Activated CD4-positive, alpha-beta memory T cell treated with anti-CD3 and anti-CD28 coated beads for 36 hours (primary cell): ENCODE measurements around the gene CTAG1B. TPM values are rescaled to one million over a fixed set of nuclear protein-coding genes. Genes with fewer than 3 reads are reported as not detected.
"Not testable (repeated sequence)": the region's sequence is repeated elsewhere in the genome, so short reads cannot be mapped to it uniquely, and the experiment has no call there.

ENCODE experiments used
- CTCF ChIA-PET: fragments of 350-600 bp; sonication (Branson Sonifier 250); formaldehyde crosslinking; loops from one replicate; lab custom pipeline; 2021; ENCODE audit warnings: antibody characterized with exemption, inconsistent platforms; lab: Charles Lee
- POLR2A ChIA-PET: fragments of 350-600 bp; sonication (Branson Sonifier 250); formaldehyde crosslinking; loops from one replicate; lab custom pipeline; 2021; ENCODE audit warnings: antibody characterized with exemption; lab: Charles Lee
- DNase-seq: peaks from one replicate; pipeline ENCODE4 v3.0.0-alpha.2; 2020
- H3K27ac Mint-ChIP-seq: one replicate; pipeline ENCODE4 v1.8.0; 2021; ENCODE audit warnings: mixed read lengths
- H3K27me3 Mint-ChIP-seq: one replicate; pipeline ENCODE4 v1.8.0; 2021; ENCODE audit warnings: mixed read lengths
- H3K36me3 Mint-ChIP-seq: one replicate; pipeline ENCODE4 v1.8.0; 2021; ENCODE audit warnings: mixed read lengths
- H3K4me1 Mint-ChIP-seq: one replicate; pipeline ENCODE4 v1.8.0; 2021; ENCODE audit warnings: low read depth, mixed read lengths
- H3K4me3 Mint-ChIP-seq: one replicate; pipeline ENCODE4 v1.8.0; 2021; ENCODE audit warnings: mild to moderate bottlenecking, mixed read lengths
- H3K9me3 Mint-ChIP-seq: one replicate; pipeline ENCODE4 v1.8.0; 2021; ENCODE audit warnings: mixed read lengths
- intact Hi-C: fragments of 100-400 bp; cut with micrococcal nuclease; formaldehyde crosslinking; loops from one replicate; pipeline ENCODE4 v1.15.1; 2023
- total RNA-seq, 2 experiments: library from RNA; stranded (reverse); gene quantifications; one replicate each; pipeline ENCODE4 v1.2.3, GENCODE V29; 2021

CTAG1B gene
- total RNA-seq, 2 experiments from 2014 or later = not detected

DNA sequence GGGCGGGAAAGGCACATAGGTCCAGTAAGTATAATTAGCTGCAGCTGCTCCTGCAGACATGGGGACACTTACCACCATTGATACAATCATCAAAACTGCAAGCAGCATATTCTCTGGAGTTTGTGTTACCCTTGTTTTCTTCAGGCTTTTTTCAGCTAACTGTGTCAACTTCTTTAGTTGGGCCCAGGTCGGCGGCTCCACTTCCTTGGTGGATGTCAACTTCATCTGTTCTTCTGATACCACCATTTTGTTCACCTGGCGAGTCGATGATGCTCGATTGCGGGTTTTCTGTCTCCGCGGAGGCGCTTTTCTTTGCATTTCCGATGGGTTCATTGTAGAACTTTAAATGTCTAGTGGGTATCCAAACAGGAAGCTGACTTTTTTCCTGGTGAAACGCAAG lies 7.9 kb downstream of the CTAG1B start:
- CTCF ChIA-PET, H3K9me3 Mint-ChIP-seq, H3K27me3 Mint-ChIP-seq: not testable (repeated sequence)

DNA sequence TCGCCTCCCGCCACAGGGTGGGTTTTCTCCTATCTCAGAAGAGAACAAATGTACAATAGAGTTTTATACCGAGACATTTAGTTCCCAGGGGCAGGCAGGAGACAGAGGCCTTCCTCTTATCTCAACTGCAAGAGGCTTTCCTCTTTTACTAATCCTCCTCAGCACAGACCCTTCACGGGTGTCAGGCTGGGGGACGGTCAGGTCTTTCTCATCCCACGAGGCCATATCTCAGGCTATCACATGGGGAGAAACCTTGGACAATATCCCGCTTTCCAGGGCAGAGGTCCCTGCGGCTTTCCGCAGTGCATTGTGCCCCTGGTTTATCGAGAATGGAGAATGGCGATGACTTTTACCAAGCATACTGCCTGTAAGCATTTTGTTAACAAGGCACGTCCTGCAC lies 10.3 kb downstream of the CTAG1B start:
- DNase-seq, H3K27ac Mint-ChIP-seq, CTCF ChIA-PET, intact Hi-C loops, H3K36me3 Mint-ChIP-seq, H3K4me3 Mint-ChIP-seq, POLR2A ChIA-PET, H3K9me3 Mint-ChIP-seq, H3K4me1 Mint-ChIP-seq, H3K27me3 Mint-ChIP-seq: not testable (repeated sequence)

More for the DNA sequence above, 7.9 kb downstream of the CTAG1B start:
- DNase-seq, H3K4me1 Mint-ChIP-seq, intact Hi-C loops, POLR2A ChIA-PET, H3K27ac Mint-ChIP-seq, H3K36me3 Mint-ChIP-seq, H3K4me3 Mint-ChIP-seq: not testable (repeated sequence)

DNA sequence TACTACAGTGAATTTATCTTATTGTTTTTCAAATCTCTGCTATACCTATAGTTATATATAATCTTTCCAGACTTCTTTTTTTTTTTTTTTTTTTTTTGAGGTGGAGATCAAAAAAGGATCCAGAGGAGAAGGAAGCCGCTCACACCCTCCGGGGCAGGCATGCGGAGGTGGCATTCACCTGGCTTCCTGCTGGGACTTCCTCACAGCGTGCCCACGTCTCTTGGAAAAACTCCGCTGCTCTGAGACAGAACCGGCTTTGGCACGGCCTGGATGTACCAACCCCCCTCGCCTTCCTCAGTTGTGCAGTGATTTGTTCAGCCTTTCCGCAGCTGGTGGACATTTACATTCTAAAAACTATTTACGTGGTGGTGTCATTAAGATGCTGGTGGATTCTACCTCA lies 11.1 kb downstream of the CTAG1B start:
- DNase-seq, H3K9me3 Mint-ChIP-seq, H3K27ac Mint-ChIP-seq, CTCF ChIA-PET, H3K4me1 Mint-ChIP-seq, POLR2A ChIA-PET, intact Hi-C loops, H3K36me3 Mint-ChIP-seq, H3K4me3 Mint-ChIP-seq, H3K27me3 Mint-ChIP-seq: not testable (repeated sequence)

DNA sequence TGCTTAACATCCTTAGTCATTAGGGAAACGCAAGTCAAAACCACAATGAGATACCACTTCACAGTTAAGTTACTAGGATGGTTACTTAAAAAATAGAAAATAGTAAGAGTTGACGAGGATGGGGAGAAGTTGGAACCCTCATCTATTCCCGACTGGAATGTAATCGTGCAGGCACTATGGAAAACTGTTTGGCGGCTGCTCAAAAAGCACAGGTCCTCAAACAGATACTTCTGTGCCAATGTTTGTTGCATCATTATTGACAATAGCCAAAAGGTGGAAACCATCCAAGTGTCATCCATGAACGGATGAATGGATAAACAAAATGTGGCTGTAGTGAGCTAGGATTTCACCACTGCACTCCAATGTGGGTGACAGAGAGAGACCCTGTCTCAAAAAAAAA lies 11.7 kb downstream of the CTAG1B start:
- Mint-ChIP-seq H3K9me3 (no peaks in the 10 kb centered on the region), H3K27me3 (no peaks in the 10 kb centered on the region), H3K27ac (no peak overlapping the region), H3K4me3 (no peak overlapping the region), H3K4me1 (peaks cover 6% of the 10 kb centered on the region), H3K36me3 (no peaks in the 10 kb centered on the region)
- ChIA-PET POLR2A (no interaction called here), CTCF (interaction anchor here (1.1 kb wide), 1 partner anchor 16 kb away, joined by 3 read pairs; no protein-coding TSS in a partner anchor)
- no peak for DNase-seq
- intact Hi-C loops = no loop called here

DNA sequence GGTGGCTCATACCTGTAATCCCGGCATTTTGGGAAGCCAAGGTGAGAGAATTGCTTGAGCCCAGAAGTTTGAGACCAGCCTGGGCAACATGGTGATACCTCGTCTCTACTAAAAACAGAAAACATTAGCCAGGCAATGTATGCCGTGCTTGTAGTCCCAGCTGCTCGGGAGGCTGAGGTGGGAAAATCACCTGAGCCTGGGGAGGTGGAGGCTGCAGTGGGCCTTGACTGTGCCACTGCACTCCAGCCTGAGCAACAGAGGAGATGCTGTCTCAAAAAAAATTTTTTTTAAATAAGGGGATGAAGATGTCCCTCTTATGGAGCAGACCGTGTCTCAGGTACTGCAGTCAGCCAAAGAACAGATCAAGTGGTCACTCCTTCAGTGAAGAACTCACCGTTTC lies 13.5 kb downstream of the CTAG1B start:
- H3K4me3 Mint-ChIP-seq = no peak overlapping the region
- CTCF ChIA-PET = no interaction called here
- POLR2A ChIA-PET = no interaction called here
- intact Hi-C loops = no loop called here
- peaks cover 6% of the 10 kb centered on the region for H3K4me1 Mint-ChIP-seq
- no peaks in the 10 kb centered on the region for H3K36me3 Mint-ChIP-seq
- H3K27ac Mint-ChIP-seq = no peak overlapping the region
- no peak for DNase-seq
- no peaks in the 10 kb centered on the region for H3K9me3 Mint-ChIP-seq
- peaks cover 2% of the 10 kb centered on the region for H3K27me3 Mint-ChIP-seq

DNA sequence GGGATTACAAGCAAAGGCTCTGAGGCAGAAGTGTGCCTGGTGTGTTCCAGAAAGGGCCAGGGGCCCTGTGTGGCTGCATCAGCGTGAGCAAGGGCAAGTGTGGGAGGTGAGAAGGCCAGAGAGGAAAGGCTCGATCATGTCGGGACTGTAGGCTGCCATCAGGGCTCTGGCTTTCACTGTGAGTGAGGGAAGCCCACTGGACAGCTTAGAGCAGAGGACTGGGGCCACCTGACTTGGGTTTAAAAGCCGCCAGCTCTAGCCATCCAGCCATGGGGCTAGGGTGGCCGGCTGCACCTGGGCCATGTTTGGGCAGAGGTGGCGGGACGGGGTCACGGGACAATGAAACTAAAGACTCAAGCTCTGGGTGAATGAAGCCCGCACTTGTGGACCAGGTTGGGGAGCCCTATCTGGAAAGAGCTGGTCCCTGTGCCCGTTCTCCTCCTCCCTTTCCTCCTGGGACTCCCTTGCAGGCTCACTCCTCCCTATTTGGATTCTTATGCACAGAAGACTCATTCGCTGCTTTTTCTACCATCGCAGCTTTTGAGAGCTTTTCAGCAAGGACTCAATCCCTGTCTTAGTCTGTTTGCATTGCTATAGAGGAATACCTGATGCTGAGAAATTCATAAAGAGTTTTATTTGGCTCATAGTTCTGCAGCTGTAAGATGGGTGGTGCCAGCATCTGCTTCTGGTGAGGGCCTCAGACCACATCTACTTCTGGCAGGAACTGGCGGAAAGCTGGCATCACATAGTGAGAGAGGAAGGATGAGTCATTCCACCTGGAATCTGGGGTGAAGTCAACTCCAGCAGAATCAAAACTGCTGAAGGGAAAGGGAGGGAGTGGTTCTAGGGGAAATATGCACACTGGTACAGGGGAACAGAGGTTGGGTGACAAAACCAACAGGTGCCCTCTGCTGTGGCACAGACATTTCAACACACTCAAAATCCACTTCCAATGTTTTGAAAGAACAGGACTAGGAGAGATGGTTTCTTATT lies 15.3 kb downstream of the CTAG1B start:
- DNase-seq = no peak
- Mint-ChIP-seq H3K27me3 (peaks cover 2% of the 10 kb centered on the region), H3K36me3 (no peaks in the 10 kb centered on the region), H3K4me3 (no peak overlapping the region), H3K9me3 (no peaks in the 10 kb centered on the region), H3K27ac (no peak overlapping the region), H3K4me1 (peaks cover 9% of the 10 kb centered on the region)
- ChIA-PET CTCF (no interaction called here), POLR2A (no interaction called here)
- intact Hi-C loops = no loop called here

DNA sequence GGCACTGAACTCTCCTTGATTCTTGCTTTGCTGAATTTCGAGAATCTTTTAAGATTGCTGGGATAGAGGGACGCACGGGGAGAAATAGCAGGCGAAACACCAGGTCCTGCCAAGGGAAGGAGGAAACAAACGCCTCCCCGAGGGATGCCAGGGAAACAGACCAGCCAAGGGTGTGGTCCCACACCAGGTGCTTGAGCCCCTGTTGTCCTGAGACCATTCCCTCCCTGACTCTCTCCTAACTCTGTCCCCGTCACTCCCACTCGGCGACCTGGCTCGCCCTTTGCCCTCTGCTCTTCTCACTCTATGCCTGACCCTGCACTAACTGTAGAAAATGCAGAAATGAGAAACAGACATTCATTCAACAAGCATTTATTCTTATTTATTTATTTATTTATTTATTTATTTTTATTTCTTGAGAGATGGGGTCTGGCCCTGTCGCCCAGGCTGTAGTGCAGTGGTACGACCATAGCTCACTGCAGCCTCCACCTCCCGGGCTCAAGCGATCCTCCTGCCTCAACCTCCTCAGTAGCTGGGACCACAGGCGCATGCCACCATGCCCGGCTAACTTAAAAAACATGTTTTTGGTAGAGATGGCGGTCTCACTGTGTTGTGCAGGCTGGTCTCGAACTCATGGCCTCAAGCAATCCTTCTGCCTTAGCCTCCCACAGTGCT lies 16.2 kb downstream of the CTAG1B start:
- H3K9me3 Mint-ChIP-seq = no peaks in the 10 kb centered on the region
- POLR2A ChIA-PET = no interaction called here

DNA sequence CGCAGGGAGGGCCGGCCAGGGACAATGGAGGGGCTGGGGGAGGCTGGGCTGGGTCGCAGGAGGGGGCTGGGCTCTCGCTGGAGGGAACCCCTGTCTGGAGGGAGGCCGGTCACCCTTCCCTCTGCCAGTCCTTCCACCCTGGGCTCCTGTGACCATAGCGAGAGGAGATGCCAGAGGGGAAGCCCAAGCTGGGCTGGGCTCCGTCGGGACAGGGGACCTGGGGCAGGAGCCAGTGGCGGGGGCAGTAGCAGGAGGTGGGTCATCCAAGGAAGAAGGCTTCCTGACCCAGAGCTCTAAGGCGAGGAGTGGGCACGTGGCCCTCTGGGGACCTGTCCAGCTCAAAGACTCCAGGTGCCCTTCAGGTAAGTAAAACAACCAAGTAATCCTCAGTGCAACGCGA lies 16.9 kb downstream of the CTAG1B start:
- Mint-ChIP-seq H3K27ac (no peak overlapping the region), H3K4me3 (no peak overlapping the region), H3K36me3 (no peaks in the 10 kb centered on the region), H3K27me3 (peaks cover 2% of the 10 kb centered on the region), H3K9me3 (no peaks in the 10 kb centered on the region), H3K4me1 (peaks cover 9% of the 10 kb centered on the region)
- DNase-seq = no peak
- intact Hi-C loops = no loop called here
- CTCF ChIA-PET = no interaction called here
- POLR2A ChIA-PET = no interaction called here

More for the DNA sequence above, 16.2 kb downstream of the CTAG1B start:
- Mint-ChIP-seq H3K27me3 (peaks cover 2% of the 10 kb centered on the region), H3K4me1 (peaks cover 9% of the 10 kb centered on the region), H3K4me3 (no peak overlapping the region), H3K36me3 (no peaks in the 10 kb centered on the region), H3K27ac (no peak overlapping the region)
- no peak for DNase-seq
- intact Hi-C loops = no loop called here
- CTCF ChIA-PET = no interaction called here

DNA sequence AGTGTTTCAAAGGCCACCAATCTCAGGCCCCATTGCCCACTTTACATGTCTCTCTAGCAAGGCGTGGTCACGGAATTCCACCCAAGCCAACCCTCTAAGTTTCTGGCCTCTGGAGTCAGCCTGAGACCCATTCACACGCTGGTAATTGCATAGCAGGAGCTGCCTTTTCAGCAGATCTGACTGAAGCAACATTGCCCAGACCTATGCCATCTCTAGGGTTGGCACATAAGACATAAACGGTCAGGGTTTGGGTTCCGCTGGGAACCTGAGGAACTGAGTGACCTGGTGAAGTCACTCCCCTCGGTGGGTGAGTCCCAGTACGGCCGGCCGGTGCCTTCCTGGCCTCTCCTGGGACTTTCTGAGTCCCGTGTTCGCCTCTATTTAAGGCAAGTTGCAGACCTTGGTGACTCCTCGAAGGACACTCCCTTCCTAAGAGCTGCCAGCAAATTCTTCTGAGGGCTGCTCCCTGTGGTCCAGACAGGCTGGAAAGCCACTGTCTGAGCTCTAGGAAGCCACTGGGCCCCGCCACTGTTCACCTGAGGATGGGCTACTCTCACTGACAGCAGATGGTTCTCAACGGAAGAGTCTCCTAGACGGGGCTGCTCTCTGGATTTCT lies 18.2 kb downstream of the CTAG1B start:
- DNase-seq = no peak
- no peak overlapping the region for H3K27ac Mint-ChIP-seq
- H3K36me3 Mint-ChIP-seq = no peaks in the 10 kb centered on the region
- H3K27me3 Mint-ChIP-seq = peaks cover 2% of the 10 kb centered on the region
- ChIA-PET POLR2A (no interaction called here), CTCF (no interaction called here)
- no peaks in the 10 kb centered on the region for H3K9me3 Mint-ChIP-seq
- peaks cover 5% of the 10 kb centered on the region for H3K4me1 Mint-ChIP-seq
- no peak overlapping the region for H3K4me3 Mint-ChIP-seq
- intact Hi-C loops = no loop called here

DNA sequence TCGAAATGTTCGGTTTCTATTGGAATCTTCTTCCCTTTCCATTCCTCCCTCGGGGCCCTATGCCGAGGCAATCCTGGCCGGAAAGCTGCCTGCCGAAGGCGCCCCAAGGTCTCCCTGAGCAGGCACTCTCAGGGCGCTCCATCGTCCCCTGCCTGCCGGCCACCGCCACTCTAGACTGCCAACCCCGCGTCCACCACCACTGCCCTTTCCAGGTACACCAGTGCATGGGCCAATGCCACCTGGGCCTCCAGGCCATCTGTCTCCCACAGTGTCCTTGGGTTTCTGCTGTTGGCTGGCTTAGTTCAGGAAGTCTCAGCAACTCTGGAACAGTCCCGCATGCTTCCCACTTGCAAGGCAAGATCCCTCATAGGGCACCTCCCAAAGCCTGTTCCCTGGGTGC lies 19.6 kb downstream of the CTAG1B start:
- intact Hi-C loops = no loop called here
- Mint-ChIP-seq H3K4me1 (peaks cover 7% of the 10 kb centered on the region), H3K9me3 (no peaks in the 10 kb centered on the region), H3K27me3 (peaks cover 2% of the 10 kb centered on the region), H3K4me3 (no peak overlapping the region), H3K27ac (no peak overlapping the region), H3K36me3 (no peaks in the 10 kb centered on the region)
- POLR2A ChIA-PET = no interaction called here
- CTCF ChIA-PET = no interaction called here
- no peak for DNase-seq

DNA sequence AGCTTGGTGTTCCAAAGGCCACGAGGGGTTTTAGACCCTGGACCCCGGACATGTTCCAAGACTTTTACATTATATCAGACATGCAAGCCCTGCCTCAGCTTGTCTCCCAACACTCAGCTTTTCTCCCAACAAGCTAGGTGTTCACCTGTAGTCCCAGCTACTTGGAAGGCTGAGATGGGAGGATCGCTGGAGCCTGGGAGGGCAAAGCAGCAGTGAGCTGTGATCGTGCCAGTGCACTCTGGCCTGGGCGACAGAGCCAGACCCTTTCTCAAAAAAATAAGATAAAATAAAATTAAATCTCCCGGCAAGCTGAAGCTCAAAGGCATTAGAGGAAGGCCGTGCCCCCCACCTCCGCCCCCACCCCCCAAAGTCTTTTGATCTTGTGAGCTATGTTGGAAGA lies 20.4 kb downstream of the CTAG1B start:
- H3K27ac Mint-ChIP-seq = no peak overlapping the region
- H3K4me1 Mint-ChIP-seq = peaks cover 7% of the 10 kb centered on the region

DNA sequence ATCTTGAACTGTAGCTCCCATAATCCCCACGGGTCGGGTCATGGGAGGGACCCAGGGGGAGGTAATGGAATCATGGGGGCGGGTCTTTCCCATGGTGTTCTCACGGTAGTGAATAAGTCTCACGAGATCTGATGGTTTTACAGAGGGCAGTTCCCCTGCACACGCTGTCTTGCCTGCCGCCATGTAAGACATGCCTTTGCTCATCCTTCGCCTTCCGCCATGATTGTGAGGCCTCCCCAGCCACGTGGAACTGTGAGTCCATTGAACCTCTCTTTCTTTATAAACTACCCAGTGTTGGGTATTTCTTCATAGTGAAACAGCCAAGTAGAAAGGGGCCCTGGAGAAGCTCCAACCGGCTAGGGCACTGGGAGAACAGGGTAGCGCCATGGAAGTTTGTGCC lies 21.9 kb downstream of the CTAG1B start:
- Mint-ChIP-seq H3K27me3 (peaks cover 2% of the 10 kb centered on the region), H3K4me1 (peaks cover 7% of the 10 kb centered on the region), H3K4me3 (no peak overlapping the region), H3K27ac (no peak overlapping the region), H3K36me3 (no peaks in the 10 kb centered on the region), H3K9me3 (peaks cover 2% of the 10 kb centered on the region)
- CTCF ChIA-PET = interaction anchor here (1.3 kb wide), 1 partner anchor 151 kb away, joined by 3 read pairs; no protein-coding TSS in a partner anchor
- intact Hi-C loops = no loop called here
- no peak for DNase-seq
- POLR2A ChIA-PET = no interaction called here

More for the DNA sequence above, 20.4 kb downstream of the CTAG1B start:
- Mint-ChIP-seq H3K4me3 (no peak overlapping the region), H3K36me3 (no peaks in the 10 kb centered on the region), H3K9me3 (no peaks in the 10 kb centered on the region), H3K27me3 (peaks cover 2% of the 10 kb centered on the region)
- no peak for DNase-seq
- ChIA-PET CTCF (no interaction called here), POLR2A (no interaction called here)
- intact Hi-C loops = no loop called here
